ENCODE results near the gene IER2.
"Not testable (repeated sequence)": the region's sequence is repeated elsewhere in the genome, so short reads cannot be mapped to it uniquely, and the experiment has no call there.

DNA sequence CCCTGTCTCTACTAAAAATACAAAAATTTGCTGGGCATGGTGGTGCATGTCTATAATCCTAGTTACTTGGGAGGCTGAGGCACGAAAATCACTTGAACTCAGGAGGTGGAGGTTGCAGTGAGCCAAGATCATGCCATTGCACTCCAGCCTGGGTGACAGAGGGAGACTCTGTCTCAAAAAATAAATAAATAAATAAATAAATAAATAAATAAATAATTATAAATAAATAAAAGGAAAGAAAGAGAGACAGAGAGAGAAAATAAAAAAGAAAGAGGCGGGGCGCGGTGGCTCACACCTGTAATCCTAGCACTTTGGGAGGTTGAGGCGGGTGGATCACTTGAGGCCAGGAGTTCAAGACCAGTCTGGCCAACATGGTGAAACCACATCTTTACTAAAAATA lies 27.4 kb downstream of the IER2 start:
- not testable (repeated sequence) for TF ChIP-seq POLR2A, SPI1, POLR2AphosphoS5, TAF1 (IDR thresholded peaks at IDR 0.05; ENCODE audit: low read depth, low read length)

All from GM12891 (cell line).